Tibial nerve (tissue), 4 donors: ENCODE data around the gene RBMS3. TPM values are rescaled to one million over a fixed set of nuclear protein-coding genes. Genes with fewer than 3 reads are reported as not detected.

Source experiments
- DNase-seq, 2 donors: peaks; one replicate each; pipeline ENCODE4 v3.0.0-alpha.2; 2019; ENCODE audit warnings: low spot score in 2 of 2
- H3K27ac ChIP-seq, 4 donors: fragments of 200-600 bp; sonication (generic) in 3 of 4; one replicate each; pipeline ENCODE4 v1.5.1; 2017 to 2019; ENCODE audit warnings: mild to moderate bottlenecking in 1 of 4
- H3K27me3 ChIP-seq, 2 donors: fragments of 200-600 bp; sonication (generic) in 1 of 2; one replicate each; pipeline versions ENCODE4 v1.5.1 to v1.6.0; 2017 to 2019
- H3K36me3 ChIP-seq, 3 donors: fragments of 200-600 bp; sonication (generic); one replicate each; pipeline ENCODE4 v1.5.1; 2018 to 2019
- H3K4me1 ChIP-seq, 4 donors: fragments of 200-600 bp; sonication (generic) in 3 of 4; one replicate each; pipeline ENCODE4 v1.5.1; 2017 to 2019
- H3K4me3 ChIP-seq, 4 donors: fragments of 200-600 bp; sonication (generic) in 3 of 4; one replicate each; pipeline ENCODE4 v1.5.1; 2017 to 2019; ENCODE audit warnings: mild to moderate bottlenecking in 1 of 4, moderate library complexity in 1 of 4
- H3K9me3 ChIP-seq, 4 donors: fragments of 200-600 bp; sonication (generic) in 3 of 4; one replicate each; pipeline ENCODE4 v1.5.1; 2017 to 2019
- CTCF ChIP-seq, 5 experiments: fragments of 200-600 bp in 3 of 5; fragments of 450-650 bp in 2 of 5; sonication (generic) in 3 of 5; IDR thresholded peaks; one replicate each; pipeline ENCODE4 v1.5.1; 2016 to 2019; ENCODE audit warnings: antibody characterized with exemption in 5 of 5, mild to moderate bottlenecking in 3 of 5, moderate library complexity in 2 of 5
- EP300 ChIP-seq, 2 donors: sonication (generic); formaldehyde crosslinking; IDR thresholded peaks; one replicate each; pipeline ENCODE4 v1.6.1; 2017; ENCODE audit warnings: antibody characterized with exemption in 2 of 2, mild to moderate bottlenecking in 1 of 2
- POLR2A ChIP-seq, 2 donors: fragments of 450-650 bp; IDR thresholded peaks; one replicate each; pipeline ENCODE4 v1.6.1; 2017; ENCODE audit warnings: antibody characterized with exemption in 2 of 2, mild to moderate bottlenecking in 2 of 2, moderate library complexity in 2 of 2
- WGBS, 2 donors: methylation state at CpG; one replicate each; pipeline ENCODE4 v1.1.5; 2018; 5-methylcytosine and 5-hydroxymethylcytosine counted together
- total RNA-seq, 4 donors: library from RNA; depleted of rRNA; stranded (reverse); fragments of >200 nt; gene quantifications; one replicate each; pipeline ENCODE4 v1.1.0, GENCODE V29; 2016

Gene RBMS3
- total RNA-seq, 4 donors from 2014 or later: 157 to 175 (median 161) TPM

GRCh38 chr3:29545615-29546014 is 264.7 kb downstream of the RBMS3 start:
- Histone ChIP-seq H3K4me1 (peaks cover 0 to 20% (median 0%) of the 10 kb centered on the region in 4 donors), H3K9me3 (no peaks in the 10 kb centered on the region), H3K27ac (no peak overlapping the region), H3K36me3 (no peaks in the 10 kb centered on the region), H3K4me3 (no peak overlapping the region), H3K27me3 (no peaks in the 10 kb centered on the region)
- DNase-seq: no peak
- no peak for TF ChIP-seq CTCF (IDR thresholded peaks at IDR 0.05)
- no peak for TF ChIP-seq POLR2A (IDR thresholded peaks at IDR 0.05)
- TF ChIP-seq EP300 (IDR thresholded peaks at IDR 0.05): no peak

GRCh38 chr3:29552051-29552450 is 271.2 kb downstream of the RBMS3 start:
- Histone ChIP-seq H3K27ac (no peak overlapping the region), H3K36me3 (peaks cover 0 to 5% (median 0%) of the 10 kb centered on the region in 3 donors), H3K9me3 (no peaks in the 10 kb centered on the region), H3K27me3 (no peaks in the 10 kb centered on the region), H3K4me3 (no peak overlapping the region), H3K4me1 (peaks cover 0 to 51% (median 3%) of the 10 kb centered on the region in 4 donors)
- no peak for TF ChIP-seq POLR2A (IDR thresholded peaks at IDR 0.05)
- TF ChIP-seq EP300 (IDR thresholded peaks at IDR 0.05): no peak
- no peak for TF ChIP-seq CTCF (IDR thresholded peaks at IDR 0.05)
- 28 to 33% methylated on average over 3 of the region's 3 CpGs for WGBS, 2 donors
- DNase-seq: no peak

- Histone ChIP-seq H3K27me3 (no peaks in the 10 kb centered on the region), H3K36me3 (peaks cover 0 to 5% (median 0%) of the 10 kb centered on the region in 3 donors), H3K4me3 (no peak overlapping the region), H3K9me3 (no peaks in the 10 kb centered on the region), H3K27ac (no peak overlapping the region), H3K4me1 (peaks cover 0 to 56% (median 3%) of the 10 kb centered on the region in 4 donors)
- DNase-seq: no peak
- TF ChIP-seq EP300 (IDR thresholded peaks at IDR 0.05) (no peak), CTCF (IDR thresholded peaks at IDR 0.05) (no peak), POLR2A (IDR thresholded peaks at IDR 0.05) (no peak)
- 71 to 76% methylated on average over 2 of the region's 2 CpGs for whole genome bisulfite sequencing, 2 donors
Measured at GRCh38 chr3:29554566-29554965, 273.7 kb downstream of the RBMS3 start.

GRCh38 chr3:29555590-29555989 is 274.7 kb downstream of the RBMS3 start:
- Histone ChIP-seq H3K36me3 (peaks cover 0 to 5% (median 0%) of the 10 kb centered on the region in 3 donors), H3K27ac (no peak overlapping the region), H3K4me1 (peaks cover 0 to 63% (median 3%) of the 10 kb centered on the region in 4 donors), H3K4me3 (no peak overlapping the region), H3K9me3 (no peaks in the 10 kb centered on the region), H3K27me3 (no peaks in the 10 kb centered on the region)
- TF ChIP-seq POLR2A (IDR thresholded peaks at IDR 0.05): no peak
- 97 to 99% methylated on average over 2 of the region's 2 CpGs for WGBS, 2 donors
- DNase-seq: no peak

GRCh38 chr3:29557186-29557585 is 276.3 kb downstream of the RBMS3 start:
- DNase-seq: no peak
- Histone ChIP-seq H3K9me3 (no peaks in the 10 kb centered on the region), H3K4me3 (no peak overlapping the region), H3K27me3 (no peaks in the 10 kb centered on the region), H3K27ac (peak overlapping the region in 2 of 4 donors; percentile 11 to 29), H3K4me1 (peaks cover 0 to 55% (median 2%) of the 10 kb centered on the region in 4 donors), H3K36me3 (peaks cover 0 to 5% (median 0%) of the 10 kb centered on the region in 3 donors)
- TF ChIP-seq CTCF (IDR thresholded peaks at IDR 0.05) (no peak), EP300 (IDR thresholded peaks at IDR 0.05) (no peak), POLR2A (IDR thresholded peaks at IDR 0.05) (no peak)
- WGBS, 2 donors: 50 to 62% methylated on average over 2 of the region's 2 CpGs

GRCh38 chr3:29557825-29558224 is 277.0 kb downstream of the RBMS3 start:
- Histone ChIP-seq H3K27ac (peak overlapping the region in 2 of 4 donors; percentile 11 to 14), H3K4me3 (no peak overlapping the region)
- WGBS, 2 donors: 71 to 87% methylated on average over 2 of the region's 2 CpGs

More at GRCh38 chr3:29557825-29558224, 277.0 kb downstream of the RBMS3 start:
- Histone ChIP-seq H3K36me3 (peaks cover 0 to 5% (median 0%) of the 10 kb centered on the region in 3 donors), H3K27me3 (no peaks in the 10 kb centered on the region), H3K4me1 (peaks cover 0 to 49% (median 0%) of the 10 kb centered on the region in 4 donors), H3K9me3 (no peaks in the 10 kb centered on the region)
- no peak for DNase-seq
- TF ChIP-seq EP300 (IDR thresholded peaks at IDR 0.05) (no peak), POLR2A (IDR thresholded peaks at IDR 0.05) (no peak), CTCF (IDR thresholded peaks at IDR 0.05) (no peak)
